NCI-H1436 (cell line): ENCODE measurements around the gene CYTH3.
"Not testable (repeated sequence)": the region's sequence is repeated elsewhere in the genome, so short reads cannot be mapped to it uniquely, and the experiment has no call there.

Experiments
- DNase-seq: peaks from one replicate; lab custom pipeline; 2025; lab: John Stamatoyannopoulos, UW

CYTH3 gene, protein sequence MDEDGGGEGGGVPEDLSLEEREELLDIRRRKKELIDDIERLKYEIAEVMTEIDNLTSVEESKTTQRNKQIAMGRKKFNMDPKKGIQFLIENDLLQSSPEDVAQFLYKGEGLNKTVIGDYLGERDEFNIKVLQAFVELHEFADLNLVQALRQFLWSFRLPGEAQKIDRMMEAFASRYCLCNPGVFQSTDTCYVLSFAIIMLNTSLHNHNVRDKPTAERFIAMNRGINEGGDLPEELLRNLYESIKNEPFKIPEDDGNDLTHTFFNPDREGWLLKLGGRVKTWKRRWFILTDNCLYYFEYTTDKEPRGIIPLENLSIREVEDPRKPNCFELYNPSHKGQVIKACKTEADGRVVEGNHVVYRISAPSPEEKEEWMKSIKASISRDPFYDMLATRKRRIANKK

DNA sequence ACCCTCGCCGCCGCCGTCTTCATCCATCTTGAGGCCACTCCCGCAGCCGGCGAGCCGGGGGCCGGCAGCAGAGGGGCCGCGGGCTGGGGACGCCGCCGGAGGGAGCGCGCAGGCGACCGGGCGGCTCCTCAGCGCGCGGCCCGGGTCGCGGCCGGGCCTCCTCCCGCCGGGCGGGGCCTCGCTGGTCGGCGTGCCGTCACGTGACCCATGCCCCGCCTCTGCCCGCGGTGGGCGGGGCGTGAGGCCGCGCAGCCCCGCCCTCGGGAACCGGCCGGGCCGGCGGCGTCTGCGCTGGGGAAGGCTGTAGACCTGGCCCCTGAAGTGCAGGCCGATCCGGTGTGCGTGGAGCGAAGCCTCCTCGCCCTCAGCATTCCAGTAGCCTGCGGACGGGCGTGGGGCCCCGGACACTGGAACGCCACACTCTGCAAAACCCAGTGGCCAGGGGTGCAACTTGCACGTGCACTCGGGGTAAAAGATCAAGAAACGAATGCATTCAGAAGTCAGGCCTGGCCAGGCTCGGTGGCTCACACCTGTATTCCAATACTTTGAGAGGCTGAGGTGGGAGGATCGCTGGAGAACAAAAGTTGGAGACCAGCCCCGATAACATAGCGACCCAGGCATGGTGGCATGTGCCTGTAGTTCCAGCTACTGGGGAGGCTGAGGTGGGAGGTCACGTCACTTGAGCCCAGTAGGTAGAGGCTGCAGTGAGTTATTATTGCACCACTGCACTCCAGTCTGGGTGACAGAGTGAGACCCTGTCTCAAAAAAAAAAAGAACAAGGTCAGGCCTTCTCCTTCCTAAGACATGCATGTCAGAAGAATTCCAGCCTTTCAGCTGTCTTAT lies at the start of gene CYTH3:
CYTH3 (minus strand) TSS at position 144 of the 843 bp plus-strand sequence; CDS start at position 27, 117 bp downstream.
- DNase-seq, result peak; percentile 65

DNA sequence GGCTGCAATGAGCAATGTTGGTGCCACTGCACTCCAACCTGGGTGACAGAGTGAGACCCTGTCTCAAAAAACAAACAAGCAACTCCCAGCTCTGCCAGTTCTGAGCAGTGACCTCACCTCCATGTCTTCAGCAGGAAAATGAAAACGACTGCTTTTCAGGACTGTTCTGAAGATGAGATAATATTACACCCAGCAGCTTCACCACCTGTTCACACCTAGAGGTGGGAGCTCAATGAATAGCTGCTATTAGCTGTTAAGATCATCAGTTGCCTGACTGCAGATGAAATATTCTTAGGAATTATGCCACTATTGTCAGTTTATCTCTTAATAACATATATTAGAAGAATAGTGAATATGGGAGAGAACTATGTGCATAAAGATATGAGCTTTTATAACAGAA lies 48.4 kb upstream of the CYTH3 start:
- no peak for DNase-seq

DNA sequence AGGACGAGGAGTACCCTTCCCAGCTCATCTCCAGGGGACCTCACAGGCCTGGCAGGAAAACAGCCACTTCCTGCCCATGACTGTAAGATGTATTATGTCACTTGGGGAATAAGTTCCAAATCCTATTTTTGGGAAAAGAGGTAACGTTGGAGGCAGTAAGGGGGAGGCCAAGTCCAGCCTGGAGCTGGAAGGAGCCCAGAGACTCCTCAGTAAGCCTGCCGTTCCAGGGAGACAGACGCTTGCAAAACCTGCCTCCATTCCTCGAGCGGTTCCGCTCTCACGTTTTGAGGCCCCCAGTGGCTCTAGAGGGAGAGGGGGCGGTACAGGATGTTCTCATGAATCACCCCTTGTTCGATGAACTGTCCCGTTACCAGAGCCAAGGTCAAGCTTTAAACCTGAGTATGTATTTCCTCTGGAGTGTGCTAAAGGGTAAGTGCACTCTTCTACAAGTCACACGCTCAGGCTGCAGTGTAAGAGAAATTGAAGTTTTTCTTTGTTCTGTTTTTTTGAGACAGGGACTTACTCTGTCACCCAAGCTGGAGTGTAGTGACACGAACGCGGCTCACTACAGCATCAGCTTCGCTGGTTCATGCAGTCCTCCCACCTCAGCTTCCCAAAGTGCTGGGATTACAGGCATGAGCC lies 45.5 kb upstream of the CYTH3 start:
- no peak for DNase-seq

DNA sequence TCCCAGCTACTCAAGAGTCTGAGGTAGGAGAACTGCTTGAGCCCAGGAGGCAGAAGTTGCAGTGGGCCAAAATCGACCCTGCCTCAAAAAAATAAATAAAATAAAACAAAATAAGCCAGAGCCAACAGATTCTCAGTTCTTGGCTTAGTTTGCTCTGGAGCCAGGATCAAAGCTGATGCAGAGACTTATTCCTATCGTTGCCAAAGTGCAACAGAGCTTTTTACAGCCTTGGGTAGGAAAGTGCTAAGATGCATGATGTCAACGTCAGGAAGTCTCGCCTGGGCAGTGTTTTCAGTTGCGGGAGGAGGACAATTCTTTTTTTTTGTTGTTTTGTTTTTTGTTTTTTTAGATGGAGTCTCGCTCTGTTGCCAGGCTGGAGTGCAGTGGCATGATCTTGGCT lies 43.8 kb upstream of the CYTH3 start:
- DNase-seq, result no peak

GRCh38 chr7:6315746-6316145 lies 43.3 kb upstream of the CYTH3 start:
- DNase-seq, result no peak

- no peak for DNase-seq
These were observed 38.0 kb upstream of the CYTH3 start for GRCh38 chr7:6310271-6310993.

GRCh38 chr7:6307762-6308161 lies 35.3 kb upstream of the CYTH3 start:
- DNase-seq, result no peak

DNA sequence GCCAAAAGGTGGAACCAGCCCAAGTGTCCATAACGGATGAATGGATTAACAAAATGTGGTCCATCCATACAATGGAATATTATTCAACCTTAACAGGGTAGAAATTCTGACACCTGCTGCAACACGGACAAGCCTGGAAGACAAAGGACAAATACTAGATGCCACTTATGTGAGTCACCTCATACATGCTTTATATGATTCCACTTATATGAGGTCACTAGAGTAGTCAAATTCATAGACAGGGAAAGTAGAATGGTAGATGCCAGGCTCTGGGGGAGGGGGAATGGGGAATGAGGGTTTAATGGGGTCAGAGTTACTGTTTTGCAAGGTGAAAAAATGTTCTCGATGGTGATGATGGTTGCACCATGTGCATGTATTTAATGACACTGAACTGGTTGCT lies 34.0 kb upstream of the CYTH3 start:
- DNase-seq, result no peak

DNA sequence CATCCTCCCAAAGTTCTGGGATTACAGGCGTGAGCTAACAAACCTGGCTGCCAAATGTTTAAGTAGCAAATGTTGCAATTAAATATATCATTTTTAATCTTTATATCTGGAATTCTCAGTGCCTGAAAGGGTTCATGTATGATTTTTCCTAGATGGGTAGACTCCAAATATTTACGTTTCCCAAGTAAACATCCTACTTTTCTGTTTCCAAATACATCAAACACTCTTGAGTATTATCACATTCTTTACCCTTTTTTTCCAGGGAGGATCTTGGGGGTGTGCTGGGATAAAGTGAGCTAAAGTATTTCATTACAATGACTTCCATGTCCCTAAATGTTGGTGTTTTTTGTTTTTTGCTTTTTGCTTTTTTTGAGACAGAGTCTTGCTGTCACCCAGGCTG lies 32.9 kb upstream of the CYTH3 start:
- DNase-seq, result no peak

DNA sequence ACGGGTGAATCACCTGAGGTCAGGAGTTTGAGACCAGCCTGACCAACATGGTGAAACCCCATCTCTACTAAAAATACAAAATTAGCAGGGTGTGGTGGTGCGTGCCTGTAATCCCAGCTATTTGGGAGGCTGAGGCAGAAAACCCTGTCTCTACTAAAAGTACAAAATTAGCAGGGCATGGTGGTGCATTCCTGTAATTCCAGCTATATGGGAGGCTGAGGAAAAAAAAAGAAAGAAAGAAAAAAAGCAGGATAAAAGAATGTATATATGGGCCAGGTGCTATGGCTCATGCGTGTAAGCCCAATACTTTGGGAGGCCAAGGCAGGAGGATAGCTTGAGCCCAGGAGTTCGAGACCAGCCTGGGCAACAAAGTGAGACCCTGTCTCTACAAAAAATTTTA lies 29.0 kb upstream of the CYTH3 start:
- not testable (repeated sequence) for DNase-seq

- DNase-seq, result no peak
These were observed 27.4 kb upstream of the CYTH3 start for GRCh38 chr7:6299774-6300173.

- no peak for DNase-seq
These were observed 22.4 kb upstream of the CYTH3 start for GRCh38 chr7:6294839-6295238.

DNA sequence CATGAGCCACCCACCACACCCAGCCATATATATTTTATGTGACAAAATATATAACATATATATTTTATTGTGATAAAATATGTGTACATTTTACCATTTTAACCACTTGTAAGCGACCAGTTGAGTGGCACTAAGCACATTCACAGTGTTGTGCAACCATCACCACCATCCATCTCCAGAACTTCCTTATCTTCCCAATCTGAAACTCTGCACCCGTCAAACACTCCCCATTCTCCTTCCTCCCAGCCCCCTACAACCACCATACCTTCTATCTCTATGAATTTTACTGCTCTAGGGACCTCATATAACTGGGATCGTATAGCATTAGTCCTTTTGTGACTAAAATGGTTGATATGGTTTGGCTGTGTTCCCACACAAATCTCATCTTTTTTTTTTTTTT lies 20.8 kb upstream of the CYTH3 start:
- no peak for DNase-seq

- DNase-seq, result not testable (repeated sequence)
These were observed 19.5 kb upstream of the CYTH3 start for GRCh38 chr7:6291941-6292340.

DNA sequence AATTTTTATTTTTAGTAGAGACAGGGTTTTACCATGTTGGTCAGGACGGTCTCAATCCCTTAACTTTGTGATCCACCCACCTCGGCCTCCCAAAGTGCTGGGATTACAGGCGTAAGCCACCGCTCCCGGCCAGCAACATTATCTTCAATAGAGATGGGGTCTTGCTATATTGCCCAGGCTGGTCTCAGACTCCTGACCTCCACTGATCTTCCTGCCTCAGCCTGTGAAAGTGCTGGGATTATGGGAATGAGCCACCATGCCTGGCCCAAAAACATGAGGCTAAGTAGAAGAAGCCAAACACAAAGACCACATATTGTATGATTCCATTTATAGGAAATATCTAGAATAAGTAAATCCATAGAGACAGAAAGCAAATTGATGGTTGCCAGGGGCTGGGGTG lies 19.1 kb upstream of the CYTH3 start:
- no peak for DNase-seq

- no peak for DNase-seq
These were observed 17.9 kb upstream of the CYTH3 start for GRCh38 chr7:6290319-6290741.

GRCh38 chr7:6288270-6288860 lies 15.9 kb upstream of the CYTH3 start:
- DNase-seq, result no peak

GRCh38 chr7:6286486-6286885 lies 14.1 kb upstream of the CYTH3 start:
- no peak for DNase-seq

DNA sequence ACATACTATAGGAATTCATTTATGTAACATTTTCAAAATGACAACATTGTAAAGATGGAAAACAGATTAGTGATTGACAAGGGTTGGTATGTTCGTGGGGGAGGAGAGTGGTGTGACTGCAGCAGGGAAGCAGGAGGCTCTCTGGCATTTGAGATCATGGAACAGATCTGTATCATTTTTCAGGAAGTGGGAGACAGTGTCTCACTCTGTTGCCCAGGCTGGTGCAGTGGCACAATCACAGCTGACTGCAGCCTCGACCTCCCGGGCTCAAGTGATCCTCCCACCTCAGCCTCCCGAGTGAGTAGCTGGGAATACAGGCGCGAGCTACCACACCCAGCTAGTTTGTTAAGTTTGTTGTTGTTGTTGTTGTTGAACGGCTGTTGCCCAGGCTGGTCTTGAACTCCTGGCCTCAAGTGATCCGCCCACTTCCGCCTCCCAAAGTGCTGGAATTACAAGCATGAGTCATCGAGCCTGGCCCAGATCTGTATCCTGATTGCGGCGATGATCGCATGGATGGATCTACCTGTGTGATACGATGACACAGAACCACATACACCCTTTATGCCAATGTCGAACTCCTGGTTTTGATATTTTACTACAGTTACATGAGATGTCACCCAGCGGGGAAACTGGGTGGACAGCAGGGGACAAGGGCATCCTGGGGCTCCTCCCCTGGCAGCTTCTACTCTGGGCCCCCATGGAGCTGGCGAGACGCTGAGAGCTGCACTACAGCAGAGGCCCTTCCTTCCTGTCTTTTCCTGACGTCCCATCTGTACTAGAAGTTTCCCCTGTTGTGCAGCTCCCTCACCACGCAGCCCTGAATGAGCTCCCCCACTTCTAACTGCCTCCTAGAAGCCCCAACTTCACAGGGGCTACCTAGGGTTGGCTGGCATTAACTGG lies 12.3 kb upstream of the CYTH3 start:
- DNase-seq, result no peak

- no peak for DNase-seq
These were observed 11.6 kb upstream of the CYTH3 start for GRCh38 chr7:6284055-6284400.
